ENCODE results near the gene DMRTB1.

DMRTB1 gene

GRCh38 chr1:53463961-53464899 lies 5.0 kb downstream of the DMRTB1 start:
- DNase-seq (ENCODE audit: low read depth) = no peak

DNA sequence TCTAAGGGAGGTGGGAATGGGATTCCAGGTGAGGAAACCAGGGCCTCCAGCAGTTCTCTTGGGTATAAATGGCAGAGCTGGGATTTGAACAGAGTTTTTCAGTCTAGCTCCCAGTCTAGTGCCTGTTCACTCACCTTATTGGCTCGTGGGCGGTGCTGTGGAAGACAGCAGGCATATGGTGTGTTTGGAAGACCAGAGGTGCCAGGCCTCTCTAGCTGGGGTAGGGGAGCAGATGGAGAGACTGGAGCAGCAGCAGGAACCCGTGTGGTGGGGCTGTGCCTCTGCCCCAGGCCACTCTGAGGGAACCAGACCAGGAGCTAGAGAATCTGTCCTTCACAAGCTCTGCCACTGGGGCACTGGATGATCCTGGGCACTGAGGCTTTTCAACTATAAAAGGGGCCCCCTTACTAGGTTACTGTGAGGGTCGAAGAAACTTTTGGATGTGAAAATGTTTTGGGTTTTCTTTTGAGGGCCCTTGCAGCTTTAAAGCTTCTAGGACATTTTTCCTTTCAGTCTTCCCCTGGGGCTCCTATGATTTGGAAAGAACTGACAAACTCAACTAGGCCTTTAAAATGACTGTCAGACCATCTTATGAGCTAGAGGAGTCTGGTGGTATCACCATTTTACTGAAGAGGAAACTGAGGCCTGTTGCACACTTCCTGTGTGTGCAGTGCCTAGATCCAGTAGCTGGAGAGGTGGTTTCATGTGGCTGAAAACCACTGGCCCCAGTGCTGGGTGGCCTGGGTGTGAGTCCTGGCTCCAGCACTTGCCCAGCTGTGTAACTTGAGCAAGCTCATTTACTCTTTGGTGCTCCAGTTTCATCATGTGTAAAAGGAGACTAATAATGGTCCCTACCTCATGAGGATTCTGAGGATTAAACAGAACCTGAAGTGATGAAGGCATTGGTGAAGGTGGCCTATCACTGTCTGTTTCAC lies 6.1 kb downstream of the DMRTB1 start:
- no peak for DNase-seq (ENCODE audit: low read depth)

DNA sequence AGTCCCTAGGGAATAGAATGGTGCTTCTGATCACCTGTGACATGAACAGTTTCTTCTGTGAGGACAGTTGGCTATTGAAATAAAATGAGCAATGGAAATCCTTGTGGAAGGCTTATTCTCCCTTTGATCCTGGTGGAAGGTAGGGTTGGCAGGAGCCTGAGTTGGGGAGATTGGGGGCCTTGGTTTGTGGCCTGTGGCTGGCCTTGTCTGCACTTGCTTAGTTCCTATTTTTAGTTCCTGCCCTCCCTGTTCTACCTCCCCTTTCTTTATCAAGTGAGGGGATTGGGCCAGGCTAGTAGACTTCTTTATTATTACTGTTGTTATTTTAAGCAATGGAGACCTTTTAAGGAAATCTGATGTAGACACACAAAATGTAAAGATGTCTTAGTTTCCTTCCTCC lies 8.2 kb downstream of the DMRTB1 start:
- no peak for DNase-seq (ENCODE audit: low read depth)

DNA sequence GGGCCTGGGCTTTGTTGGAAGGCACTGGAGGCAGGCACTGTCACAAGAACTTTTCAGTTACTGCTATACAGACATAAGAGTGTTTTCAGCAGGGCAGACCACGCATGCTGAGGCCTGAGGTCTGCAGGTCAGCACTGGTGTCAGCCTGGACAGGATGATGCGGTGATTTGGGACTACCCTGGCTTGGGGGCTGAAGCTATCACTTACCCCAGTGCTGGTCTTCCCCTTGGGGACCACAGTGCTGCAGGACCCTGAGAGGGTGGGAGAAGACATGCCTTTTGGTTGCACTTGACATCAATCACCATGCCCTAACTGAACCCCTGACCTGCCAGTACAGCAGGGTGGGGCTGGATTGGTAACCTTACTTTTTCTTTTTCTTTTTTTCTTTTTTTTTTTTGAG lies 9.2 kb downstream of the DMRTB1 start:
- DNase-seq (ENCODE audit: low read depth) = no peak

DNA sequence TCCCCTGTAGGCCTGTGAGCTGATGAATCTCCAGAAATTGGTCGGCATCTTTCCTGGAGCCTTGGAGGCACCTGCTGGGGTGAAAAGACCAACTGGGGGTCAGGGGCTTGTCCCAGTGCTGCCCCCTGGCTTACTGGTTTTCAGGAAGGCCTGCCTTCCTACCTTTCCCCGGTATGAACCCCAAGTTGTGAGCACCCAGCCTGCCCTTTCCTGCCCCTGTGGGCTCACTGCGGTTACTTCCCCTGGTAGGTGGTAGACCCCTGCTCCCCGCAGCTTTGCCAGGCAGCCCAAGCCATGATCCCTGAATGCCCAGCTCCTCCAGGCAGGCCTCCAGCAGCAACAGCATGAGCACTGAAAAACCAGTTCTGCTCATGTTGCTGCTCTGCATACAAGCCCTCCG lies 10.2 kb downstream of the DMRTB1 start:
- DNase-seq (ENCODE audit: low read depth) = no peak

- DNase-seq (ENCODE audit: low read depth) = peak; percentile 62
Observed at GRCh38 chr1:53470155-53470554, 11.0 kb downstream of the DMRTB1 start.

DNA sequence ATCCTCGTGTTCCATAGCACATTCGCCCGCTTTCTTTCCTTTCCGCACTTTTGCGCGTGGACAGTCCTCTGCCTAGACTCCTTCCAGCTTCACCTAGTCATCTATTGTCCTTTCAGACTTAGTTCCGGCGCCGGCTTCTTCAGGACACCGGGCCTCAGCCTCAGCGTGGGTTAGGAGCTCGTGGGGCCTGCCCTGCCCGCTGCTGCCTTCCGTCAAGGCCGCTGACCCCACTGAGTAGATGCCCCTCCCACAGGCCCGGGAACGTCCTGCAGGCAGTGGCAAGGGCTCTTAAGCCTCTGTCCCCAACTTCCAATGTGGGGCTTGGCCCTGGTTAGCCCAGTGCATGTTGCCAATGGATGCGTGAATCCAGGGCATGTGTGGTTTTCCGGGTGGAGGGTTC lies 11.4 kb downstream of the DMRTB1 start:
- no peak for DNase-seq (ENCODE audit: low read depth)

DNA sequence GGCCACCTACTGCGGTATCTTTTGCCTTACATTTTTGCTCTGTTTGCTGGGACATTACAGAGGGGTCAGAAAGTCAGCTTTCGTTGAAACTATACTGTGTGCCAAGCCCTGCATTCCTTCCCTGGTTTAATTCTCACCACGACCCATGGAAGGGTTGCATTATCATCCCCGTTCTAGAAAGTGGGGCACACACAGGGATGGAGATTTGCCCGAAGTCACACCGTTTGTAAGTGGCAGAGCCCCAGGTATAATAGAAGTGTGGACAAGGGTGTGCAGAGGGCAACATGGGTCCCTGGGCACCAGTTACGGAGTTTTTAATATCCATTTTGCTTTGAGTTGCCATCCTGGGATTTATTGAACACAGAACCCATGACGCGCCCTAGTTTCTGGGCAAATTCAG lies 11.8 kb downstream of the DMRTB1 start:
- no peak for DNase-seq (ENCODE audit: low read depth)

- peak; percentile 36 for DNase-seq (ENCODE audit: low read depth)
Observed at GRCh38 chr1:53473463-53473862, 14.3 kb downstream of the DMRTB1 start.

DNA sequence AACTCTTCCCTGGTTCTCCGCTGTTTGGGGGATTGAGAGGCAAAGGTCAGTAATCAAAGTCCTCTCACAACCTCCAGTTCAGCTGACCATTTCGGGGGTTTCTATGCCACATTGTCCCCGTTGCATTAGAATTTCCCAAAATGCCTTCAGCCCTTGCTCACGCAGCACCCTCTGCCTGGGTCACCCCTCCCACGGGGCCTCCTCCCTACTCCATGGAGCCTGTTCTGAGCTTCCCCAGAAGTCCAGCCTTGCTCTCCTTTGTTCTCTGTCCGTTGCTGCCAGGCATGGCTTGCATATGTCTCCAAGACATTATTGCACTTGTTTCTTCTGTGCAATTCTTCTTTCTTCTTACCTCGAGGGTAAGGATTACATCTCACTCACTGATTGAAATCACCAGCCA lies 16.5 kb downstream of the DMRTB1 start:
- DNase-seq (ENCODE audit: low read depth) = no peak

DNA sequence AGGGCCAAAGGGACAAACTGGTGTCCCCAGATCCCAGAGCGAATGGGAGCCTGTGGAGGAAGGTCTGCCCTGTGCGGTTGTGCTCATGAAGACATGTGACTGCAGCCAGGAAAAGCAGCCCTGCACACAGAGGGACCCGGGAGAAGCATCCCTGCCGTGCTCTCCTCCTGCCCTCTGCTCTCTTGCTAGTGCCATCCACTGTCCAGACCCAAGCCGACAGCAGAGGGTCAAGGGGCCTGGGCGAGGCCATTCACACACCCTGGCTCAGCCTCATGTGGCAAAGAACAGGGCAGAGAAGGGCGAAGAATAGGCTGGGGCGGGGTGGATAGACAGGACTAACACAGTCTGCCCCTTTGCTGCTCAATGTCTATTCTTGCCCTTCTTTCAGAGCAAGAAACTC lies 17.4 kb downstream of the DMRTB1 start:
- no peak for DNase-seq (ENCODE audit: low read depth)

DNA sequence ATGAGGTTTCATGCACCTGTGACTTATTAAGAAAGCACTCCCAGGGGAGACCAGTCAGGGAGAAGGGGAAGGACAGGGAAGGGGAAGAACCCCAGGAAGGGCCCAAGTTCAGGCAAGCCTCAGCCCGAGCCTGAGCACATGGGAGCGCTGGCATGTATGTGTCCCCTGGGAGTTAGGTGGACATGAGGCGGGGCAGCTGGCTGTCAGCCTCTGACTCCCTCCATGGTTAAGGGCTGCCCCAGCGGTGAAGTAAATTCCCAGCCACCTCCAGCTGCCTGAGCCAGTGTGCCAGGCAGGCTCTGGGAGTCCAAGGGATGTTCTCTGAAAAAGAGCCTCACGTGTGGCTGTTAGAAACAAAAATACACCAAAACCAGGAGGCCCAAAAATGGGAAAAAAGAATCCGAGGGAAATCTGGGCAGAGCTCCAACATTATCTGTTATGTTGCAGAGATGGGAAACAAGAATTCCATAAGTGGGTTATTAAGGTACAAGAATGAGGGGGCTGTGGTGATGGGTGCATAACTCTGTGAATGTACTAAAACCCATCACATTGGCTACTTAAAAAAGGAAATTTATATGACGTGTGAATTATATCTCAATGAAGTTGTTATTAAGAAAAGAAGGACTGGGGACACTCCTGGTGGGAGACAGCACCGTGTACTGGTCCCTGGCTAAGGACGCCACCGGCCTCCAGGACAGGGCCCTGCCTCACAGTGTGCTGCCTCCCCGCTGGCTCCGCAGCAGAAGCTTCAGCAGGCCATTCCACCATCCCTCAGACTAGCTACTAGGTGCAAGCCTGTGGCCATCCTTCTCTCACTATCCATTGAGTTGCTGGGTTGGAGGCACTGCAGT lies 18.7 kb downstream of the DMRTB1 start:
- no peak for DNase-seq (ENCODE audit: low read depth)

DNA sequence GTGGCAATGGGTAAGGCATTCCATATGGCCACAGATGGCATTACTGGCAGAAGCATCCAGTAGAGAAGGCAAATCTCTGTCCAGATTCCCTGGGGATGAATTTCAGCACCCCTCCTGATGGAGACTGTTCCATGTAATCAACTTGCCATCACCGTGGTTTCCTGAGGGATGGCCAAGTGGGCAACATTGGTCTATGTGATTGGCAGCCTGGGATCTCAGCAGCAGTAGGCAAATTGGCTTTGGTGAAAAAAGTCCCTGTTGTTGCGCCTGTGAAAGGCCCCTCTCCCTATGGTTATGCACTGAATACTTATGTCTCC lies 19.3 kb downstream of the DMRTB1 start:
- no peak for DNase-seq (ENCODE audit: low read depth)

- no peak for DNase-seq (ENCODE audit: low read depth)
Observed at GRCh38 chr1:53480678-53481077, 21.5 kb downstream of the DMRTB1 start.

- no peak for DNase-seq (ENCODE audit: low read depth)
Observed at GRCh38 chr1:53481456-53481855, 22.3 kb downstream of the DMRTB1 start.

GRCh38 chr1:53482441-53483153 lies 23.4 kb downstream of the DMRTB1 start:
- DNase-seq (ENCODE audit: low read depth) = no peak

DNA sequence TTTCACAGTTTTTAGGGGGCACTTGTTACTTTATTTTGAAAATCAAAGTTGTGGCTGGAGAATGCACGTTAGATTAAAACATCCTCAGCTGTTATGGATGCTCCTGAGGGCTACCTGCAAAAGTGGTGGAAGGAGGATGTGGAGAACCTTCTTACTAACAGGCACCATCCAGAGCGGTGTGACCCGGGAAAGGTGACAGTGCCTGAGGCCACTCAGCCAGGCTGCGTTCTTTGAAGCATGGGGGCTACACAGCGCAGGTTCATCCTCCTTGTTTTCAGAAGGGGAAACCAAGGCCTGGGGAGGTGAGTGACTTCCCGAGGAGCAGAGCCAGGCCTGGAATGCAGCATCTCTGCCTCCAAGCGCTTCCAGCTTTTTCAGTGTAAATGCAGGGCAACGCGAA lies 24.0 kb downstream of the DMRTB1 start:
- DNase-seq (ENCODE audit: low read depth) = no peak

- DNase-seq (ENCODE audit: low read depth) = no peak
Observed at GRCh38 chr1:53483656-53484055, 24.5 kb downstream of the DMRTB1 start.

DNA sequence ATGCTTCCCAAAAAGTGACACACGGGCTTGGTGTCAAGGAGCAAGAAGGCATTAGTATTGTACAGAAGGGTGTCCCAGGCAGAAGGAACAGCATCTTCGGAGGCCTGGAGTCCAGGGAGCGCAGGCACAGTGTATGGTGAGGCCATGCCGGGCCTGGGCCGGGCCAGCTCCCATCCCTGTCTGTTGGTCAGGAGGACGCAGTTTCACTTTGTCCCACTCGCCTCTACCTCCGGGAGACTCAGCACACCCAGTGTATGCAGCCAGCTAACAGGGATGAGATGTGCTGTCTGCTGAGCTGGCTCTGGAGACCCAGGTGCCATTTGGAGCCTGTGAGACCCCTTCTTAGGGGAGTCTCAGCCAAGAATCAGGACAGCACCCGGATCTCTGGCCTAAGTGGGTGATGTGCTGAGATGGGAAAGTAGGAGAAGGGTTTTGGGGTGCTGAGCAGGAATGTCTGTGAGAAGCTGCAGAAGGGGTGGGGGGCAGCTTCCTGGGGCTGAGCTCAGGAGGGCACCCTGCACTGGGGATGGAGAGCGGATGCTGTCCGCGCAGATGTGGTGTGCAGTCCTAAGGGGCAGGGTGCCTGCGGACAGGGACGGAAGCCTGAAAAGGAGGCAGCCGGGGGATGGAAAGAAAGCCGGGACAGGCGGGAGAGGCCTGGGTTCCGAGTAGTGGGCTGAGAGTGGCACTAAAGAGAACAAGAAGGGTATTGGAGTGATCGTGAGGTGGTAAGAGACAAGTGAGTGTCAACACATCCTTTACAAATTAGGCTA lies 25.7 kb downstream of the DMRTB1 start:
- no peak for DNase-seq (ENCODE audit: low read depth)

- peak; percentile 75 for DNase-seq (ENCODE audit: low read depth)
Observed at GRCh38 chr1:53485478-53486394, 26.5 kb downstream of the DMRTB1 start.
